Activated effector memory CD4-positive, alpha-beta T cell treated with anti-CD3 and anti-CD28 coated beads, Interleukin-2, amount 50 U/mL, for 16 hours (primary cell): ENCODE results near the gene ALPK1.
"Not testable (repeated sequence)": the region's sequence is repeated elsewhere in the genome, so short reads cannot be mapped to it uniquely, and the experiment has no call there.

Source experiments
- DNase-seq: peaks from one replicate; pipeline ENCODE4 v3.0.0-alpha.2; 2020

Gene ALPK1

DNA sequence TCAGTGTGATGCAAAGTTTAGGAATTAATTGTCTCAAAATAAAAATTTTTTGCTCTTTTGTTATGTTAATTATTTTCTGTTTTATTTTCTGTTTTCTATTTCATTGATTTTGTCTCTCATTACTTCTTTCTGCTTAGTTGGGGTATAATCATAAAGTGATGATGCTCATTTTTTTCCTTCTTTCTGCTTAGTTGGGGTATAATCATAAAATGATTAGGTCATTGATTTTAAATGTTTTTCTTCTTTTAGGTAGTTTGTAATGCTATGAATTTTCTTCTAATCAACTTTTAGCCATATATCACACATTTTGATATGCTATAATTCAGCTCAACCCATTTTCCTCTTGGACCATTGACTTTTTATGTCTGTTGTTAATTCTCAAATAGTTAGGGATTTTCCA is 175.1 kb downstream of the ALPK1 start:
- DNase-seq: no peak

DNA sequence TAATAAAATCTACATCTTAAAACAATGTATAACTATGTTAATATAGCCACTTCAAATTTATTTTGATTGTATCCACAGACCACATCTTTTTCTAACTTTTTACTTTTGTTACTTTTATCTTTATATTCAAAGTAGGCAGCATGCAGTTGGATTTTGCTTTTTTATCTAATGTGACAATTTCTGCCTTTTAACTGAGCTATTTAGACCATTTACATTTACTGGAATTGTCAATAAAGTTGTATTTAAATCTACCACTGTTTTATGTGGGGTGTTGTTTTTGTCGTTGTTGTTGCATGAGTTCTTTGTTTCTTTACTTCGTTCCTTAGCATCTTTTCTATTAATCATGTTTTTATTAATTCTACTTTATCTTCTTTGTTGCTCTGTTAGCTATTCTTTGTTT is 176.8 kb downstream of the ALPK1 start:
- no peak for DNase-seq

DNA sequence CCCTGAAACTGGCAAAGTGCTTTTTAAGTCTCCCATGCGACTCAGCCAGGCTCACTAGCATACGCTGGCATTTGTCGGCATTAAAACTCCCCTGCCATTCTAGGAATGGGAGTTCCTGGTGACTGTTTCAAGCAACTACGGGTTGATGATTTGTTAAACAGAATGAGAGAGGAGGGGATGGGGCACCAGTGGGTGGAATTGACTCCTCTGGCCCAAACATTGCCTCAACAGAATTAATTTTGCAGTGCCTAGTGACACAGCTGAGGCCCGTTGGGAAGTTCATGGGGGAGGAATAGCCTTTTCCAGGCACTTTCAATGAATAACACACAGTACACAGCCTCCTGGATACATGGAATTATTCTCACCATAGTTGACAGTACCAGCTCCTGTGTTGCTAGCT is 188.8 kb downstream of the ALPK1 start:
- DNase-seq: no peak

GRCh38 chr4:112490808-112491207 is 193.6 kb downstream of the ALPK1 start:
- not testable (repeated sequence) for DNase-seq
